Esophagus squamous epithelium (tissue), 5 donors: ENCODE measurements around the gene TMEM161B. TPM values are rescaled to one million over a fixed set of nuclear protein-coding genes. Genes with fewer than 3 reads are reported as not detected.
"Not testable (repeated sequence)": the region's sequence is repeated elsewhere in the genome, so short reads cannot be mapped to it uniquely, and the experiment has no call there.

Experiments
- DNase-seq: peaks from one replicate; lab custom pipeline; 2025; lab: John Stamatoyannopoulos, UW
- H3K27ac ChIP-seq, 4 donors: fragments of 200-600 bp; sonication (generic); one replicate each; pipeline ENCODE4 v1.5.1; 2016 to 2019; ENCODE audit warnings: mild to moderate bottlenecking in 1 of 4
- H3K27me3 ChIP-seq, 4 donors: fragments of 200-600 bp; sonication (generic); 1 replicate in 3 of 4; 2 replicates in 1 of 4; pipeline versions ENCODE4 v1.5.1 to v1.6.0; 2017 to 2021; ENCODE audit warnings: antibody characterized with exemption in 1 of 4
- H3K36me3 ChIP-seq, 3 donors: fragments of 200-600 bp; sonication (generic); one replicate each; pipeline ENCODE4 v1.5.1; 2016 to 2019
- H3K4me1 ChIP-seq, 3 donors: fragments of 200-600 bp; sonication (generic); one replicate each; pipeline ENCODE4 v1.5.1; 2017 to 2019
- H3K4me3 ChIP-seq, 4 donors: fragments of 200-600 bp; sonication (generic); 1 replicate in 3 of 4; 2 replicates in 1 of 4; pipeline ENCODE4 v1.5.1; 2016 to 2019; ENCODE audit warnings: mild to moderate bottlenecking in 2 of 4, moderate library complexity in 1 of 4
- H3K9me3 ChIP-seq, 3 donors: fragments of 200-600 bp; sonication (generic); one replicate each; pipeline ENCODE4 v1.5.1; 2016 to 2019
- CTCF ChIP-seq, 6 experiments: fragments of 450-650 bp in 4 of 6; fragments of 200-600 bp in 2 of 6; sonication (generic) in 2 of 6; IDR thresholded peaks; one replicate each; pipeline ENCODE4 v1.5.1; 2016 to 2019; ENCODE audit warnings: antibody characterized with exemption in 6 of 6, mild to moderate bottlenecking in 4 of 6, moderate library complexity in 4 of 6
- POLR2A ChIP-seq, 4 donors: fragments of 450-650 bp; IDR thresholded peaks; one replicate each; pipeline ENCODE4 v1.6.1; 2017; ENCODE audit warnings: antibody characterized with exemption in 4 of 4, mild to moderate bottlenecking in 4 of 4, moderate library complexity in 3 of 4
- WGBS, 2 donors: methylation state at CpG; one replicate each; pipeline ENCODE4 v1.1.5; 2018; 5-methylcytosine and 5-hydroxymethylcytosine counted together
- intact Hi-C: fragments of 100-400 bp; cut with DNase I; formaldehyde crosslinking; loops from one replicate; pipeline ENCODE4 v1.15.0; 2022
- total RNA-seq, 4 donors: library from RNA; depleted of rRNA; stranded (reverse); fragments of >200 nt; gene quantifications; one replicate each; pipeline ENCODE4 v1.1.0, GENCODE V29; 2016
- donor health status: DM: yes; HTN: yes; CAD: no.

Gene TMEM161B
- total RNA-seq, 4 donors from 2014 or later: 5.8 to 24.2 (median 14.8) TPM

GRCh38 chr5:88279584-88279983 lies 10.9 kb upstream of the TMEM161B start:
- Histone ChIP-seq H3K36me3 (peaks cover 0 to 32% (median 0%) of the 10 kb centered on the region in 3 donors), H3K4me1 (no peaks in the 10 kb centered on the region), H3K27ac (no peak overlapping the region), H3K27me3 (no peaks in the 10 kb centered on the region), H3K4me3 (no peak overlapping the region), H3K9me3 (no peaks in the 10 kb centered on the region)
- intact Hi-C loops: no loop called here
- no peak for DNase-seq
- TF ChIP-seq POLR2A (IDR thresholded peaks at IDR 0.05) (no peak), CTCF (IDR thresholded peaks at IDR 0.05) (no peak)
- WGBS, 2 donors: 83 to 87% methylated on average over 1 of the region's 1 CpG

GRCh38 chr5:88276378-88276777 lies 7.7 kb upstream of the TMEM161B start:
- Histone ChIP-seq H3K9me3 (no peaks in the 10 kb centered on the region), H3K4me3 (no peak overlapping the region), H3K4me1 (peaks cover 0 to 3% (median 0%) of the 10 kb centered on the region in 3 donors), H3K27ac (no peak overlapping the region), H3K36me3 (peaks cover 0 to 52% (median 0%) of the 10 kb centered on the region in 3 donors), H3K27me3 (no peaks in the 10 kb centered on the region)
- 100% methylated on average over 1 of the region's 1 CpG for WGBS, 2 donors
- TF ChIP-seq CTCF (IDR thresholded peaks at IDR 0.05) (no peak), POLR2A (IDR thresholded peaks at IDR 0.05) (no peak)
- intact Hi-C loops: no loop called here
- DNase-seq: no peak

- Histone ChIP-seq H3K36me3 (peaks cover 0 to 56% (median 0%) of the 10 kb centered on the region in 3 donors), H3K27me3 (no peaks in the 10 kb centered on the region), H3K4me1 (peaks cover 0 to 11% (median 4%) of the 10 kb centered on the region in 3 donors), H3K4me3 (no peak overlapping the region), H3K9me3 (no peaks in the 10 kb centered on the region), H3K27ac (no peak overlapping the region)
- no peak for DNase-seq
- intact Hi-C loops: no loop called here
- TF ChIP-seq POLR2A (IDR thresholded peaks at IDR 0.05) (no peak), CTCF (IDR thresholded peaks at IDR 0.05) (no peak)
Observed at GRCh38 chr5:88275581-88275980, 6.9 kb upstream of the TMEM161B start.

- intact Hi-C loops: no loop called here
- Histone ChIP-seq H3K27ac (peak overlapping the region; percentile 76 to 92 (median 88)), H3K4me3 (peak overlapping the region; percentile 61 to 91 (median 71)), H3K27me3 (no peaks in the 10 kb centered on the region), H3K36me3 (peaks cover 0 to 34% (median 0%) of the 10 kb centered on the region in 3 donors), H3K4me1 (peaks cover 6 to 46% (median 25%) of the 10 kb centered on the region in 3 donors), H3K9me3 (no peaks in the 10 kb centered on the region)
- DNase-seq: no peak
- WGBS, 2 donors: 8% methylated on average over 15 to 16 of the region's 16 CpGs
- TF ChIP-seq POLR2A (IDR thresholded peaks at IDR 0.05): no peak
- no peak for TF ChIP-seq CTCF (IDR thresholded peaks at IDR 0.05)
Observed at GRCh38 chr5:88269222-88269771, 652 bp upstream of the TMEM161B start.

DNA sequence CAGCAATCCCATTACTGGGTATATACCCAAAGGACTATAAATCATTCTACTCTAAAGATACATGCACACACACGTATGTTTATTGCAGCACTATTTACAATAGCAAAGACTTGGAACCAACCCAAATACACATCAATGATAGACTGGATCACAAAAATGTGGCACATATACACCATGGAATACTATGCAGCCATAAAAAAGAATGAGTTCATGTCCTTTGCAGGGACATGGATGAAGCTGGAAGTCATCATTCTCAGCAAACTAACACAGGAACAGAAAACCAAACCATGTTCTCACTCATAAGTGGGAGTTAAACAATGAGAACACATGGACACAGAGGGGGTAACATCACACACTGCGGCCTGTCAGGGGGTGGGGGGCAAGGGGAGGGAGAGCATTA lies 4.1 kb downstream of the TMEM161B start:
- DNase-seq, H3K36me3 ChIP-seq, intact Hi-C loops, H3K4me3 ChIP-seq, H3K9me3 ChIP-seq, H3K27ac ChIP-seq, H3K27me3 ChIP-seq: not testable (repeated sequence)
- peaks cover 0 to 25% (median 11%) of the 10 kb centered on the region in 3 donors for H3K4me1 ChIP-seq
- WGBS, 2 donors: 92 to 97% methylated on average over 2 of the region's 2 CpGs
